GM23248 (cell line): Measurements from ENCODE around the gene SOD1. TPM values are rescaled to one million over a fixed set of nuclear protein-coding genes. Genes with fewer than 3 reads are reported as not detected.

Experiments
- DNase-seq: peaks from one replicate; pipeline ENCODE4 v3.0.0-alpha.2; 2015
- H2AFZ ChIP-seq: fragments of 200-600 bp; sonication (generic); 2 replicates; pipeline ENCODE4 v1.6.1; 2016; ENCODE audit warnings: antibody characterized with exemption
- H3F3A ChIP-seq: fragments of 200-600 bp; sonication (generic); 2 replicates; pipeline ENCODE4 v1.6.1; 2016; ENCODE audit warnings: mild to moderate bottlenecking, antibody characterized with exemption, mixed run types; ENCODE audit not compliant: insufficient read depth
- H3K27ac ChIP-seq: fragments of 200-600 bp; sonication (generic); 2 replicates; pipeline ENCODE4 v1.5.1; 2016; ENCODE audit warnings: mild to moderate bottlenecking
- H3K27me3 ChIP-seq: fragments of 200-600 bp; sonication (generic); replicated peaks from 2 replicates; pipeline ENCODE4 v1.6.1; 2016; ENCODE audit warnings: mild to moderate bottlenecking; ENCODE audit not compliant: insufficient read depth
- H3K36me3 ChIP-seq: fragments of 200-600 bp; sonication (generic); 2 replicates; pipeline ENCODE4 v1.6.1; 2016; ENCODE audit warnings: low read depth, mild to moderate bottlenecking
- H3K4me1 ChIP-seq: fragments of 200-600 bp; sonication (generic); 2 replicates; pipeline ENCODE4 v1.6.1; 2016; ENCODE audit warnings: mild to moderate bottlenecking; ENCODE audit not compliant: insufficient read depth
- H3K4me2 ChIP-seq: fragments of 200-600 bp; sonication (generic); one replicate; pipeline ENCODE4 v1.6.1; 2016; ENCODE audit warnings: mild to moderate bottlenecking; ENCODE audit not compliant: unreplicated experiment
- H3K4me3 ChIP-seq: fragments of 200-600 bp; sonication (generic); 2 replicates; pipeline ENCODE4 v1.5.1; 2016; ENCODE audit warnings: mild to moderate bottlenecking
- H3K79me2 ChIP-seq: fragments of 200-600 bp; sonication (generic); 2 replicates; pipeline ENCODE4 v1.6.1; 2016; ENCODE audit warnings: mild to moderate bottlenecking; ENCODE audit not compliant: insufficient read depth
- H3K9ac ChIP-seq: fragments of 200-600 bp; sonication (generic); 2 replicates; pipeline ENCODE4 v1.6.1; 2016; ENCODE audit warnings: mild to moderate bottlenecking
- H3K9me2 ChIP-seq: fragments of 200-600 bp; sonication (generic); 2 replicates; pipeline ENCODE4 v1.6.1; 2016; ENCODE audit warnings: mixed run types, mild to moderate bottlenecking, moderate library complexity; ENCODE audit not compliant: insufficient read depth
- H3K9me3 ChIP-seq: fragments of 200-600 bp; sonication (generic); one replicate; pipeline ENCODE4 v1.6.1; 2017; ENCODE audit warnings: low read depth
- H4K20me1 ChIP-seq: fragments of 200-600 bp; sonication (generic); 2 replicates; pipeline ENCODE4 v1.6.0; 2016; ENCODE audit not compliant: insufficient read depth
- EZH2 ChIP-seq: fragments of 200-600 bp; sonication (generic); IDR thresholded peaks from 2 replicates; pipeline ENCODE4 v1.6.1; 2018; ENCODE audit warnings: antibody characterized with exemption, mild to moderate bottlenecking; ENCODE audit not compliant: insufficient read depth, poor library complexity, severe bottlenecking
- EZH2phosphoT487 ChIP-seq: fragments of 200-600 bp; sonication (generic); IDR thresholded peaks from 2 replicates; pipeline ENCODE4 v1.6.1; 2018; ENCODE audit warnings: antibody characterized with exemption, moderate library complexity, mild to moderate bottlenecking, low read depth; ENCODE audit not compliant: insufficient read depth
- WGBS, 2 experiments: methylation state at CpG; one replicate each; pipeline ENCODE4 v1.1.6; 2015 to 2017; ENCODE audit warnings: low lambda C conversion rate in 2 of 2, low coverage in 1 of 2; ENCODE audit errors: missing lambda C conversion rate in 2 of 2; 5-methylcytosine and 5-hydroxymethylcytosine counted together
- in situ Hi-C: fragments of 300-500 bp; cut with MboI; formaldehyde crosslinking; loops from 2 replicates; pipeline ENCODE4 v1.15.0; 2020
- polyA plus RNA-seq: library from polyadenylated mRNA; unstranded; fragments of >200 nt; fragmentation: Nextera tagmentation; extraction: Ambion mirVana; gene quantifications from 2 replicates; pipeline ENCODE4 v1.2.1, GENCODE V29; 2016
- total RNA-seq: library from RNA; depleted of rRNA; stranded (reverse); fragments of >200 nt; shearing (Covaris generic); gene quantifications from 2 replicates; pipeline ENCODE4 v1.2.3, GENCODE V29; 2014

Gene SOD1
- total and polyA plus RNA-seq, 2 experiments from 2014 or later, result 185 to 350 TPM

GRCh38 chr21:31634993-31635392, 24.5 kb upstream of the SOD1 start:
- DNase-seq, result no peak
- Histone ChIP-seq H3F3A (no peaks in the 10 kb centered on the region), H3K4me2 (no peak overlapping the region), H3K36me3 (no peaks in the 10 kb centered on the region), H3K4me3 (no peak overlapping the region), H3K9ac (no peak overlapping the region), H3K9me2 (no peaks in the 10 kb centered on the region), H3K27me3 (no peaks in the 10 kb centered on the region), H3K27ac (no peak overlapping the region), H3K79me2 (no peaks in the 10 kb centered on the region), H3K4me1 (no peaks in the 10 kb centered on the region), H3K9me3 (no peaks in the 10 kb centered on the region), H4K20me1 (no peaks in the 10 kb centered on the region), H2AFZ (no peak overlapping the region)
- WGBS, 2 experiments, result 68 to 72% methylated on average over 3 of the region's 3 CpGs
- in situ Hi-C loops, result no loop called here
- no peak for TF ChIP-seq EZH2
- TF ChIP-seq EZH2phosphoT487, result no peak

GRCh38 chr21:31636874-31637273, 22.6 kb upstream of the SOD1 start:
- Histone ChIP-seq H3K9ac (no peak overlapping the region), H3K4me2 (no peak overlapping the region), H3F3A (no peaks in the 10 kb centered on the region), H2AFZ (no peak overlapping the region), H3K27me3 (no peaks in the 10 kb centered on the region), H3K9me3 (no peaks in the 10 kb centered on the region), H3K9me2 (no peaks in the 10 kb centered on the region), H3K4me3 (no peak overlapping the region), H4K20me1 (no peaks in the 10 kb centered on the region), H3K36me3 (no peaks in the 10 kb centered on the region), H3K27ac (no peak overlapping the region), H3K4me1 (no peaks in the 10 kb centered on the region), H3K79me2 (no peaks in the 10 kb centered on the region)
- in situ Hi-C loops, result no loop called here
- TF ChIP-seq EZH2phosphoT487 (no peak), EZH2 (no peak)
- WGBS, 2 experiments, result 47 to 48% methylated on average over 2 of the region's 2 CpGs
- DNase-seq, result no peak

GRCh38 chr21:31641416-31641922, 18.0 kb upstream of the SOD1 start:
- Histone ChIP-seq H3K36me3 (no peaks in the 10 kb centered on the region), H2AFZ (no peak overlapping the region), H3K9me2 (no peaks in the 10 kb centered on the region), H3F3A (no peaks in the 10 kb centered on the region), H3K4me2 (no peak overlapping the region), H3K9ac (no peak overlapping the region), H4K20me1 (no peaks in the 10 kb centered on the region), H3K9me3 (no peaks in the 10 kb centered on the region), H3K79me2 (no peaks in the 10 kb centered on the region), H3K4me3 (no peak overlapping the region), H3K27ac (no peak overlapping the region), H3K27me3 (no peaks in the 10 kb centered on the region), H3K4me1 (no peaks in the 10 kb centered on the region)
- no peak for DNase-seq
- WGBS, 2 experiments, result 78 to 80% methylated on average over 12 of the region's 12 CpGs
- in situ Hi-C loops, result no loop called here
- TF ChIP-seq EZH2phosphoT487 (no peak), EZH2 (no peak)

- WGBS, 2 experiments, result 65% methylated on average over 4 of the region's 4 CpGs
- H4K20me1 ChIP-seq, result no peaks in the 10 kb centered on the region
- TF ChIP-seq EZH2phosphoT487, result no peak
- TF ChIP-seq EZH2, result no peak
- no peaks in the 10 kb centered on the region for H3F3A ChIP-seq
- no peaks in the 10 kb centered on the region for H3K36me3 ChIP-seq
- H3K9me3 ChIP-seq, result no peaks in the 10 kb centered on the region
- no peak overlapping the region for H3K27ac ChIP-seq
- H2AFZ ChIP-seq, result no peak overlapping the region
- H3K9me2 ChIP-seq, result no peaks in the 10 kb centered on the region
- H3K4me1 ChIP-seq, result no peaks in the 10 kb centered on the region
- no peak overlapping the region for H3K4me3 ChIP-seq
- H3K79me2 ChIP-seq, result no peaks in the 10 kb centered on the region
- no peak overlapping the region for H3K4me2 ChIP-seq
- no peaks in the 10 kb centered on the region for H3K27me3 ChIP-seq
- DNase-seq, result no peak
- H3K9ac ChIP-seq, result no peak overlapping the region
- in situ Hi-C loops, result no loop called here
These were observed 14.8 kb upstream of the SOD1 start for GRCh38 chr21:31644643-31645042.

- no peak overlapping the region for H3K9ac ChIP-seq
- no peaks in the 10 kb centered on the region for H3K9me2 ChIP-seq
- no peak overlapping the region for H2AFZ ChIP-seq
- no peaks in the 10 kb centered on the region for H3K9me3 ChIP-seq
- in situ Hi-C loops, result no loop called here
- no peaks in the 10 kb centered on the region for H3K36me3 ChIP-seq
- WGBS, 2 experiments, result 61 to 72% methylated on average over 3 of the region's 3 CpGs
- no peaks in the 10 kb centered on the region for H3F3A ChIP-seq
- no peak overlapping the region for H3K4me2 ChIP-seq
- no peak for DNase-seq
- H4K20me1 ChIP-seq, result no peaks in the 10 kb centered on the region
- H3K4me1 ChIP-seq, result no peaks in the 10 kb centered on the region
- no peak for TF ChIP-seq EZH2phosphoT487
- TF ChIP-seq EZH2, result no peak
- no peak overlapping the region for H3K4me3 ChIP-seq
- no peaks in the 10 kb centered on the region for H3K27me3 ChIP-seq
- H3K27ac ChIP-seq, result no peak overlapping the region
- no peaks in the 10 kb centered on the region for H3K79me2 ChIP-seq
These were observed 11.8 kb upstream of the SOD1 start for GRCh38 chr21:31647650-31648049.
